ENCODE data around the gene KCND1. TPM values are rescaled to one million over a fixed set of nuclear protein-coding genes. Genes with fewer than 3 reads are reported as not detected.

Gene KCND1
- polyA plus RNA-seq, 1 donor (not counting 4 experiments of a cell fraction or from before 2014, with no cell fraction given): 0.20 TPM

- Histone ChIP-seq H3K27me3 (ENCODE audit: control insufficient read depth, extremely low read depth, insufficient read depth, low read length) (no peaks in the 10 kb centered on the region), H2AFZ (ENCODE audit: control insufficient read depth, low read length) (peak within 1 kb of the TSS; percentile 87), H3K9ac (ENCODE audit: control insufficient read depth, extremely low read depth, insufficient read depth, low read length) (peak within 1 kb of the TSS; percentile 95), H4K20me1 (ENCODE audit: control insufficient read depth, extremely low read depth, insufficient read depth, low read length) (no peaks in the 10 kb centered on the region), H3K4me1 (ENCODE audit: control insufficient read depth, extremely low read depth, insufficient read depth, low read length) (peaks cover 11% of the 10 kb centered on the region), H3K9me3 (ENCODE audit: control insufficient read depth, low read depth, low read length) (no peaks in the 10 kb centered on the region), H3K4me2 (ENCODE audit: control insufficient read depth, extremely low read depth, insufficient read depth, low read depth, low read length) (peak within 1 kb of the TSS; percentile 82), H3K36me3 (ENCODE audit: control insufficient read depth in 2 of 2, extremely low read depth in 1 of 2, insufficient read depth in 2 of 2, low read length in 2 of 2) (peaks cover 5 to 14% of the 10 kb centered on the region in 2 experiments), H3K79me2 (ENCODE audit: control insufficient read depth, insufficient read depth, low read length) (peaks cover 47% of the 10 kb centered on the region), H3K4me3 (ENCODE audit: control insufficient read depth in 2 of 3, extremely low read depth in 1 of 3, insufficient read depth in 2 of 3, low read depth in 1 of 3, low read length in 3 of 3) (peak within 1 kb of the TSS; percentile 53 to 74 (median 68)), H3K27ac (ENCODE audit: control insufficient read depth, insufficient read depth, low read length) (peak within 1 kb of the TSS; percentile 98), H3K9me1 (ENCODE audit: control insufficient read depth, extremely low read depth, insufficient read depth, low read length) (no peaks in the 10 kb centered on the region)
- DNase-seq (ENCODE audit: low read depth, low spot score) (no peak), FAIRE-seq (no peak)
- TF ChIP-seq CTCF (optimal IDR thresholded peaks at IDR 0.05 in 1 of 3, IDR thresholded peaks at IDR 0.05 in 1 of 3, conservative IDR thresholded peaks at IDR 0.05 in 1 of 3; ENCODE audit: extremely low read depth in 1 of 3, insufficient read depth in 2 of 3, low read length in 3 of 3) (no peak), EZH2 (IDR thresholded peaks at IDR 0.05; ENCODE audit: low read length) (no peak)
- dilution Hi-C loops (cut with MboI; ENCODE audit: extremely low pct_ligation_motif_present, low sequenced_read_pairs): no loop called here
These were observed 14.2 kb downstream of the KCND1 start, which contains the start of gene OTUD5 for GRCh38 chrX:48957477-48957826. OTUD5 (minus strand) TSS chrX:48957607; CDS start chrX:48957570, 37 bp downstream.

- Histone ChIP-seq H4K20me1 (ENCODE audit: control insufficient read depth, extremely low read depth, insufficient read depth, low read length) (no peaks in the 10 kb centered on the region), H3K9ac (ENCODE audit: control insufficient read depth, extremely low read depth, insufficient read depth, low read length) (peak overlapping the region; percentile 95), H3K79me2 (ENCODE audit: control insufficient read depth, insufficient read depth, low read length) (peaks cover 50% of the 10 kb centered on the region), H3K27me3 (ENCODE audit: control insufficient read depth, extremely low read depth, insufficient read depth, low read length) (no peaks in the 10 kb centered on the region), H3K4me2 (ENCODE audit: control insufficient read depth, extremely low read depth, insufficient read depth, low read depth, low read length) (peak overlapping the region; percentile 82), H3K9me3 (ENCODE audit: control insufficient read depth, low read depth, low read length) (no peaks in the 10 kb centered on the region), H3K4me3 (ENCODE audit: control insufficient read depth in 2 of 3, extremely low read depth in 1 of 3, insufficient read depth in 2 of 3, low read depth in 1 of 3, low read length in 3 of 3) (peak overlapping the region; percentile 53 to 68 (median 55)), H3K27ac (ENCODE audit: control insufficient read depth, insufficient read depth, low read length) (peak overlapping the region; percentile 41), H3K9me1 (ENCODE audit: control insufficient read depth, extremely low read depth, insufficient read depth, low read length) (no peaks in the 10 kb centered on the region), H2AFZ (ENCODE audit: control insufficient read depth, low read length) (no peak overlapping the region), H3K36me3 (ENCODE audit: control insufficient read depth in 2 of 2, extremely low read depth in 1 of 2, insufficient read depth in 2 of 2, low read length in 2 of 2) (peaks cover 5 to 14% of the 10 kb centered on the region in 2 experiments), H3K4me1 (ENCODE audit: control insufficient read depth, extremely low read depth, insufficient read depth, low read length) (peaks cover 11% of the 10 kb centered on the region)
- dilution Hi-C loops (cut with MboI; ENCODE audit: extremely low pct_ligation_motif_present, low sequenced_read_pairs): no loop called here
- TF ChIP-seq EZH2 (IDR thresholded peaks at IDR 0.05; ENCODE audit: low read length) (no peak), CTCF (optimal IDR thresholded peaks at IDR 0.05 in 1 of 3, IDR thresholded peaks at IDR 0.05 in 1 of 3, conservative IDR thresholded peaks at IDR 0.05 in 1 of 3; ENCODE audit: extremely low read depth in 1 of 3, insufficient read depth in 2 of 3, low read length in 3 of 3) (no peak)
- no peak for DNase-seq (ENCODE audit: low read depth, low spot score)
- FAIRE-seq: no peak
These were observed 14.8 kb downstream of the KCND1 start for GRCh38 chrX:48956728-48957414.

Measured in keratinocyte (primary cell).